ENCODE measurements around the gene RANBP17. TPM values are rescaled to one million over a fixed set of nuclear protein-coding genes. Genes with fewer than 3 reads are reported as not detected.
"Not testable (repeated sequence)": the region's sequence is repeated elsewhere in the genome, so short reads cannot be mapped to it uniquely, and the experiment has no call there.

Gene RANBP17
- total and polyA plus RNA-seq, 2 donors (not counting 1 experiment from before 2014, with no cell fraction given), result 3.1 to 3.5 TPM

GRCh38 chr5:170923910-170924620 lies 62.2 kb downstream of the RANBP17 start:
- H2AFZ ChIP-seq (ENCODE audit: low read length), result no peak overlapping the region
- H3K79me2 ChIP-seq (ENCODE audit: control insufficient read depth, insufficient read depth, low read length), result no peaks in the 10 kb centered on the region
- no peaks in the 10 kb centered on the region for H3K27me3 ChIP-seq (ENCODE audit: control insufficient read depth, insufficient read depth, low read length)
- no peak overlapping the region for H3K4me3 ChIP-seq (replicated peaks in 1 of 4; ENCODE audit: control extremely low read depth in 1 of 4, insufficient read depth in 1 of 4, low read depth in 3 of 4, low read length in 4 of 4)
- H3K4me2 ChIP-seq (ENCODE audit: extremely low read depth, insufficient read depth, low read length), result no peak overlapping the region
- TF ChIP-seq CTCF (conservative IDR thresholded peaks at IDR 0.05 in 1 of 2, IDR thresholded peaks at IDR 0.05 in 1 of 2; ENCODE audit: low read depth in 1 of 2, low read length in 2 of 2) (no peak), EZH2 (IDR thresholded peaks at IDR 0.05; ENCODE audit: low read length, missing control alignments) (no peak)
- no peaks in the 10 kb centered on the region for H3K36me3 ChIP-seq (ENCODE audit: control insufficient read depth, insufficient read depth, low read length)
- H4K20me1 ChIP-seq (ENCODE audit: control insufficient read depth, extremely low read depth, insufficient read depth, low read length), result no peaks in the 10 kb centered on the region
- no peak overlapping the region for H3K9ac ChIP-seq (ENCODE audit: insufficient read depth, low read length)
- no peak for DNase-seq (ENCODE audit: low read depth in 2 of 2)
- no peaks in the 10 kb centered on the region for H3K4me1 ChIP-seq (ENCODE audit: control insufficient read depth, extremely low read depth, insufficient read depth, low read length)
- H3K27ac ChIP-seq (ENCODE audit: insufficient read depth, low read length), result no peak overlapping the region
- no peaks in the 10 kb centered on the region for H3K9me3 ChIP-seq (ENCODE audit: control insufficient read depth, insufficient read depth, low read depth, low read length)

GRCh38 chr5:170935534-170936218 lies 73.9 kb downstream of the RANBP17 start:
- not testable (repeated sequence) for H3K9me3 ChIP-seq (ENCODE audit: control insufficient read depth, insufficient read depth, low read depth, low read length); H3K27ac ChIP-seq (ENCODE audit: insufficient read depth, low read length); H3K27me3 ChIP-seq (ENCODE audit: control insufficient read depth, insufficient read depth, low read length); H2AFZ ChIP-seq (ENCODE audit: low read length); H3K4me1 ChIP-seq (ENCODE audit: control insufficient read depth, extremely low read depth, insufficient read depth, low read length); H3K4me3 ChIP-seq (replicated peaks in 1 of 4; ENCODE audit: control extremely low read depth in 1 of 4, insufficient read depth in 1 of 4, low read depth in 3 of 4, low read length in 4 of 4); H3K9ac ChIP-seq (ENCODE audit: insufficient read depth, low read length); H3K79me2 ChIP-seq (ENCODE audit: control insufficient read depth, insufficient read depth, low read length); DNase-seq (ENCODE audit: low read depth in 2 of 2); H3K36me3 ChIP-seq (ENCODE audit: control insufficient read depth, insufficient read depth, low read length); H4K20me1 ChIP-seq (ENCODE audit: control insufficient read depth, extremely low read depth, insufficient read depth, low read length); H3K4me2 ChIP-seq (ENCODE audit: extremely low read depth, insufficient read depth, low read length)

- DNase-seq (ENCODE audit: low read depth in 2 of 2), result no peak
- TF ChIP-seq CTCF (conservative IDR thresholded peaks at IDR 0.05 in 1 of 2, IDR thresholded peaks at IDR 0.05 in 1 of 2; ENCODE audit: low read depth in 1 of 2, low read length in 2 of 2) (no peak), EZH2 (IDR thresholded peaks at IDR 0.05; ENCODE audit: low read length, missing control alignments) (no peak)
- H3K27me3 ChIP-seq (ENCODE audit: control insufficient read depth, insufficient read depth, low read length), result no peaks in the 10 kb centered on the region
- no peaks in the 10 kb centered on the region for H4K20me1 ChIP-seq (ENCODE audit: control insufficient read depth, extremely low read depth, insufficient read depth, low read length)
- H3K27ac ChIP-seq (ENCODE audit: insufficient read depth, low read length), result no peak overlapping the region
- no peaks in the 10 kb centered on the region for H3K9me3 ChIP-seq (ENCODE audit: control insufficient read depth, insufficient read depth, low read depth, low read length)
- no peak overlapping the region for H2AFZ ChIP-seq (ENCODE audit: low read length)
- H3K36me3 ChIP-seq (ENCODE audit: control insufficient read depth, insufficient read depth, low read length), result no peaks in the 10 kb centered on the region
- H3K4me2 ChIP-seq (ENCODE audit: extremely low read depth, insufficient read depth, low read length), result no peak overlapping the region
- no peaks in the 10 kb centered on the region for H3K79me2 ChIP-seq (ENCODE audit: control insufficient read depth, insufficient read depth, low read length)
- H3K9ac ChIP-seq (ENCODE audit: insufficient read depth, low read length), result no peak overlapping the region
- no peaks in the 10 kb centered on the region for H3K4me1 ChIP-seq (ENCODE audit: control insufficient read depth, extremely low read depth, insufficient read depth, low read length)
- H3K4me3 ChIP-seq (replicated peaks in 1 of 4; ENCODE audit: control extremely low read depth in 1 of 4, insufficient read depth in 1 of 4, low read depth in 3 of 4, low read length in 4 of 4), result no peak overlapping the region
Measured at GRCh38 chr5:170937072-170937471, 75.3 kb downstream of the RANBP17 start.

All from fibroblast of lung (primary cell).